Endodermal cell (in vitro differentiated cells): Measurements from ENCODE around the gene BMP7. TPM values are rescaled to one million over a fixed set of nuclear protein-coding genes. Genes with fewer than 3 reads are reported as not detected.

ENCODE experiments used
- DNase-seq: peaks from one replicate; pipeline ENCODE4 v3.0.0-alpha.2; 2017
- H3K27ac ChIP-seq: 2 replicates; pipeline ENCODE4 v1.5.1; 2013; ENCODE audit warnings: mild to moderate bottlenecking, low read depth, low read length, moderate library complexity
- H3K27me3 ChIP-seq: 2 replicates; pipeline ENCODE4 v1.6.1; 2013; ENCODE audit warnings: mild to moderate bottlenecking, low read length, moderate library complexity; ENCODE audit not compliant: insufficient read depth, control insufficient read depth, poor library complexity, severe bottlenecking
- H3K36me3 ChIP-seq: 2 replicates; pipeline ENCODE4 v1.7.0; 2013; ENCODE audit warnings: mild to moderate bottlenecking, low read length, moderate library complexity; ENCODE audit not compliant: control insufficient read depth, insufficient read depth
- H3K4me1 ChIP-seq: one replicate; pipeline ENCODE4 v1.7.0; 2013; ENCODE audit warnings: low read length; ENCODE audit not compliant: control insufficient read depth, insufficient read depth
- H3K4me3 ChIP-seq: 2 replicates; pipeline ENCODE4 v1.5.1; 2013; ENCODE audit warnings: mild to moderate bottlenecking, low read length, moderate library complexity
- H3K9ac ChIP-seq: 2 replicates; pipeline ENCODE4 v1.6.1; 2013; ENCODE audit warnings: mild to moderate bottlenecking, low read length, moderate library complexity; ENCODE audit not compliant: poor library complexity, severe bottlenecking; ENCODE audit errors: extremely low read depth
- H3K9me3 ChIP-seq: 2 replicates; pipeline ENCODE4 v1.6.1; 2013; ENCODE audit warnings: mild to moderate bottlenecking, low read length, moderate library complexity; ENCODE audit not compliant: control insufficient read depth
- H3K27ac Mint-ChIP-seq: 2 replicates; pipeline ENCODE4 v1.8.0; 2020; ENCODE audit warnings: mixed read lengths
- H3K27me3 Mint-ChIP-seq: 2 replicates; pipeline ENCODE4 v1.8.0; 2021; ENCODE audit warnings: mild to moderate bottlenecking, mixed read lengths; ENCODE audit not compliant: insufficient read depth
- H3K36me3 Mint-ChIP-seq: 2 replicates; pipeline ENCODE4 v1.8.0; 2020; ENCODE audit warnings: low read depth, mixed read lengths
- H3K4me1 Mint-ChIP-seq: 2 replicates; pipeline ENCODE4 v1.8.0; 2020; ENCODE audit warnings: mixed read lengths
- H3K4me3 Mint-ChIP-seq: 2 replicates; pipeline ENCODE4 v1.8.0; 2020; ENCODE audit warnings: mild to moderate bottlenecking, moderate library complexity, mixed read lengths
- H3K9me3 Mint-ChIP-seq: 2 replicates; pipeline ENCODE4 v1.8.0; 2020; ENCODE audit warnings: mild to moderate bottlenecking, mixed read lengths
- WGBS, 2 experiments: methylation state at CpG; one replicate each; pipeline versions ENCODE4 v1.1.5 to v1.1.7; 2013; ENCODE audit warnings: missing lambda C conversion rate in 2 of 2, mixed read lengths in 1 of 2; ENCODE audit not compliant: insufficient coverage in 1 of 2, insufficient read length in 1 of 2; 5-methylcytosine and 5-hydroxymethylcytosine counted together
- total RNA-seq, 2 donors: library from RNA; stranded (reverse); fragmentation: NEBNext Ultra II Directional in 1 of 2; extraction: Animal tissue kit (Norgen Biotek cat#: 25700) in 1 of 2; gene quantifications; 2 replicates in 1 of 2; 3 replicates in 1 of 2; pipeline ENCODE4 v1.2.1, GENCODE V29; 2021
- TF ChIP-seq, protein P1 (sequence below): fragments of 200-600 bp; sonication (generic); conservative IDR thresholded peaks from 2 replicates; pipeline ENCODE4 v1.5.0; 2021; ENCODE audit warnings: antibody characterized with exemption, mild to moderate bottlenecking

Gene BMP7
- total RNA-seq, 2 donors from 2014 or later: 45.6 to 49.6 TPM

DNA sequence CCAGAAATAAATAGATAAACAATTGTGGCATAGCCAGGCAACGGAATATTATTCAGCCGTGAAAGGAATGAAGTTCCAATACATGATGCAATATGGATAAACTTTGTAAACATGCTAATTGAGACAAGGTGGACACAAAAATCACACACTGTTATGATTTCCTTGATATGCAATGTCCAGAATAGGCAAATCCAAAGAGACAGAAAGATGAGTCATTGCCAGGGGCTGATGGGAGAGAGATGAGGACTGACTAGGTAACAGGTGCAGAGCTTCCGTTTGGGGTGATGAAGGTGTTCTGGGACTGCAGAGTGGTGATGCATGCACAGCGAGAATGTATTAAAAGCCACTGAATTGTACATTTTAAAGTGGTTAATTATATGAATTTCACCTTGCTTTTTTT is 32.0 kb upstream of the BMP7 start:
- Histone ChIP-seq H3K36me3 (no peaks in the 10 kb centered on the region), H3K4me3 (no peak overlapping the region), H3K4me1 (peaks cover 8% of the 10 kb centered on the region), H3K9ac (no peak overlapping the region), H3K9me3 (no peaks in the 10 kb centered on the region), H3K27me3 (no peaks in the 10 kb centered on the region), H3K27ac (no peak overlapping the region)
- Mint-ChIP-seq H3K4me1 (peaks cover 9% of the 10 kb centered on the region), H3K27me3 (peaks cover 24% of the 10 kb centered on the region), H3K9me3 (no peaks in the 10 kb centered on the region), H3K4me3 (no peak overlapping the region), H3K36me3 (no peaks in the 10 kb centered on the region), H3K27ac (no peak overlapping the region)
- WGBS, 2 experiments: 92 to 95% methylated on average over 2 to 4 of the region's 4 CpGs
- TF ChIP-seq, protein P1, sequence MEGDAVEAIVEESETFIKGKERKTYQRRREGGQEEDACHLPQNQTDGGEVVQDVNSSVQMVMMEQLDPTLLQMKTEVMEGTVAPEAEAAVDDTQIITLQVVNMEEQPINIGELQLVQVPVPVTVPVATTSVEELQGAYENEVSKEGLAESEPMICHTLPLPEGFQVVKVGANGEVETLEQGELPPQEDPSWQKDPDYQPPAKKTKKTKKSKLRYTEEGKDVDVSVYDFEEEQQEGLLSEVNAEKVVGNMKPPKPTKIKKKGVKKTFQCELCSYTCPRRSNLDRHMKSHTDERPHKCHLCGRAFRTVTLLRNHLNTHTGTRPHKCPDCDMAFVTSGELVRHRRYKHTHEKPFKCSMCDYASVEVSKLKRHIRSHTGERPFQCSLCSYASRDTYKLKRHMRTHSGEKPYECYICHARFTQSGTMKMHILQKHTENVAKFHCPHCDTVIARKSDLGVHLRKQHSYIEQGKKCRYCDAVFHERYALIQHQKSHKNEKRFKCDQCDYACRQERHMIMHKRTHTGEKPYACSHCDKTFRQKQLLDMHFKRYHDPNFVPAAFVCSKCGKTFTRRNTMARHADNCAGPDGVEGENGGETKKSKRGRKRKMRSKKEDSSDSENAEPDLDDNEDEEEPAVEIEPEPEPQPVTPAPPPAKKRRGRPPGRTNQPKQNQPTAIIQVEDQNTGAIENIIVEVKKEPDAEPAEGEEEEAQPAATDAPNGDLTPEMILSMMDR: no peak
- DNase-seq: no peak

DNA sequence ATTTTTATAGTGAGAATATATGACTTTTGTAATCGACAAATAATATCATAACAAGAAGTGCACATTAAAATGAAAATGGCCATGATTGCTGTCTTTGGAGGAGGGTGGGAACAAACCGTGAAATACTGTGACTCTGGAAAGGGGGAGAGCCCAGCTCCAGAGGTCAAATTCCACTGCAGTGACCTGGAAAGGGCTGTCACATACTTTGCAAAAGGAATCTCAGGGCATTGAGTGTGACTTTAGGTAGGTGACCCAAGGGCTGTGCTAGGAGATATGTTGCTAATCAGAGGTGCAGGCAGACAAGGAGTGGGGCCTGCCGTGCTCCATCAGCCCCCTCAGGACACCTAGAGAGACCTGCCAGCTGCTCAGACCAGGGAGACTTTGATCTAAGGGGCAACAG is 28.1 kb upstream of the BMP7 start:
- TF ChIP-seq, protein P1: no peak
- Mint-ChIP-seq H3K36me3 (no peaks in the 10 kb centered on the region), H3K9me3 (no peaks in the 10 kb centered on the region), H3K4me3 (no peak overlapping the region), H3K4me1 (peaks cover 9% of the 10 kb centered on the region), H3K27me3 (peaks cover 5% of the 10 kb centered on the region), H3K27ac (no peak overlapping the region)
- no peak overlapping the region for H3K9ac ChIP-seq
- H3K4me1 ChIP-seq: peaks cover 8% of the 10 kb centered on the region
- peaks cover 5% of the 10 kb centered on the region for H3K27me3 ChIP-seq
- 31 to 47% methylated on average over 2 of the region's 3 CpGs for WGBS, 2 experiments
- H3K27ac ChIP-seq: peak overlapping the region; percentile 44
- peak; percentile 61 for DNase-seq
- no peak overlapping the region for H3K4me3 ChIP-seq
- no peaks in the 10 kb centered on the region for H3K9me3 ChIP-seq
- H3K36me3 ChIP-seq: no peaks in the 10 kb centered on the region

DNA sequence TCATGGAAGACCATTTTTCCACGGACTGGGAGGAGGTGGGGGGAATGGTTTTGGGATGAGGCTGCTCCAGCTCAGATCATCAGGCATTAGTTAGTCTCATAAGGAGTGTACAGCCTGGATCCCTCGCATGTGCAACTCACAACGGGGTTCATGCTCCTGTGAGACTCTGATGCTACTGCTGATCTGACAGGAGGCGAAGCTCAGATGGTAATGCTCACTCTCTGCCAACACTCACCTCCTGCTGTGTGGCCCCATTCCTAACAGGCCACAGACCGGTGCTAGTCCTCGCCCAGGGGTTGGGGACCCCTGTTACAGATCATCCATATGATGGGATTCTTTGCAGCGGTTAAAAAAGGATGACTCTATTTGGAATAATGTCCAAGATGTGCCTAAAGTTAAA is 27.6 kb upstream of the BMP7 start:
- Histone ChIP-seq H3K4me1 (peaks cover 8% of the 10 kb centered on the region), H3K36me3 (no peaks in the 10 kb centered on the region), H3K27ac (no peak overlapping the region), H3K9ac (no peak overlapping the region), H3K4me3 (no peak overlapping the region), H3K27me3 (peaks cover 5% of the 10 kb centered on the region), H3K9me3 (no peaks in the 10 kb centered on the region)
- no peak overlapping the region for H3K27ac Mint-ChIP-seq
- WGBS, 2 experiments: 76 to 86% methylated on average over 7 of the region's 7 CpGs
- H3K4me1 Mint-ChIP-seq: peaks cover 9% of the 10 kb centered on the region
- H3K36me3 Mint-ChIP-seq: no peaks in the 10 kb centered on the region
- no peaks in the 10 kb centered on the region for H3K9me3 Mint-ChIP-seq
- H3K27me3 Mint-ChIP-seq: peaks cover 2% of the 10 kb centered on the region
- TF ChIP-seq, protein P1: no peak
- DNase-seq: peak; percentile 56
- no peak overlapping the region for H3K4me3 Mint-ChIP-seq
